Measurements from ENCODE around the gene TRIL.

TRIL gene

GRCh38 chr7:28986765-28987110, 28.6 kb upstream of the TRIL start:
- Histone ChIP-seq H3K27ac (replicated peaks) (no peak overlapping the region), H3K27me3 (ENCODE audit: insufficient read depth, poor library complexity, severe bottlenecking) (no peaks in the 10 kb centered on the region), H3K4me3 (replicated peaks; ENCODE audit: insufficient read depth, low read length) (no peak overlapping the region)
- no peak for TF ChIP-seq GABPA (IDR thresholded peaks at IDR 0.05; ENCODE audit: low read depth)
- TF ChIP-seq SPI1 (IDR thresholded peaks at IDR 0.05; ENCODE audit: borderline replicate concordance, low read depth): no peak
- TF ChIP-seq POLR2AphosphoS5 (IDR thresholded peaks at IDR 0.05; ENCODE audit: low read depth): no peak
- DNase-seq (ENCODE audit: low read depth in 1 of 2, low spot score in 1 of 2): peak; percentile 31 to 49

- Histone ChIP-seq H3K27me3 (ENCODE audit: insufficient read depth, poor library complexity, severe bottlenecking) (no peaks in the 10 kb centered on the region), H3K27ac (replicated peaks) (no peak overlapping the region), H3K4me3 (replicated peaks; ENCODE audit: insufficient read depth, low read length) (no peak overlapping the region)
- TF ChIP-seq REST (IDR thresholded peaks at IDR 0.05; ENCODE audit: insufficient replicate concordance, low read depth): no peak
- no peak for TF ChIP-seq GABPA (IDR thresholded peaks at IDR 0.05; ENCODE audit: low read depth)
- no peak for TF ChIP-seq SPI1 (IDR thresholded peaks at IDR 0.05; ENCODE audit: borderline replicate concordance, low read depth)
- TF ChIP-seq, protein P1, sequence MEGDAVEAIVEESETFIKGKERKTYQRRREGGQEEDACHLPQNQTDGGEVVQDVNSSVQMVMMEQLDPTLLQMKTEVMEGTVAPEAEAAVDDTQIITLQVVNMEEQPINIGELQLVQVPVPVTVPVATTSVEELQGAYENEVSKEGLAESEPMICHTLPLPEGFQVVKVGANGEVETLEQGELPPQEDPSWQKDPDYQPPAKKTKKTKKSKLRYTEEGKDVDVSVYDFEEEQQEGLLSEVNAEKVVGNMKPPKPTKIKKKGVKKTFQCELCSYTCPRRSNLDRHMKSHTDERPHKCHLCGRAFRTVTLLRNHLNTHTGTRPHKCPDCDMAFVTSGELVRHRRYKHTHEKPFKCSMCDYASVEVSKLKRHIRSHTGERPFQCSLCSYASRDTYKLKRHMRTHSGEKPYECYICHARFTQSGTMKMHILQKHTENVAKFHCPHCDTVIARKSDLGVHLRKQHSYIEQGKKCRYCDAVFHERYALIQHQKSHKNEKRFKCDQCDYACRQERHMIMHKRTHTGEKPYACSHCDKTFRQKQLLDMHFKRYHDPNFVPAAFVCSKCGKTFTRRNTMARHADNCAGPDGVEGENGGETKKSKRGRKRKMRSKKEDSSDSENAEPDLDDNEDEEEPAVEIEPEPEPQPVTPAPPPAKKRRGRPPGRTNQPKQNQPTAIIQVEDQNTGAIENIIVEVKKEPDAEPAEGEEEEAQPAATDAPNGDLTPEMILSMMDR (IDR thresholded peaks at IDR 0.05; ENCODE audit: insufficient read depth, low read length): no peak
- TF ChIP-seq POLR2AphosphoS5 (IDR thresholded peaks at IDR 0.05; ENCODE audit: low read depth): no peak
- no peak for DNase-seq (ENCODE audit: low read depth in 1 of 2, low spot score in 1 of 2)
Measured at GRCh38 chr7:28986028-28986764, 28.1 kb upstream of the TRIL start.

DNA sequence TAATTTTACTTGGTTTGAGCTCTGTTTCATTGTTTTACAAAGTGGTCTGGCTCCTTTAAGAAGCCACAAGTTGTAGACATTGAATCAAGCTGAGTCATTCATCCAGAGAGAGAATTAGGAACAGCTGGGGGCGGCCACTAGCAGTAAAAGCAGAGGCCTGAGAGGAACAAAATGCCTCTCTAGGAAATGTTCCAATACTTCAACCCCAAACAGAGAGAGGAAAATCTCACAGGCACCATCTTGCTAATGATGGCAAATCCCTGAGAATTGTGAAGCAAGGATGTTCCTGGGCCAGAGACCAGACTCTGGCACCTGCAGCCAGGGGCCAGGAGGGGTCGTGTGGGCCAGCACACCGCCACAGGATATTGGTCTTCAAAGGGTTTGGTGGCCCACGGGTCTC, 26.5 kb upstream of the TRIL start:
- H3K4me3 ChIP-seq (replicated peaks; ENCODE audit: insufficient read depth, low read length): no peak overlapping the region
- TF ChIP-seq GABPA (IDR thresholded peaks at IDR 0.05; ENCODE audit: low read depth): no peak
- TF ChIP-seq POLR2AphosphoS5 (IDR thresholded peaks at IDR 0.05; ENCODE audit: low read depth): no peak
- TF ChIP-seq, protein P1 (IDR thresholded peaks at IDR 0.05; ENCODE audit: insufficient read depth, low read length): no peak
- TF ChIP-seq SPI1 (IDR thresholded peaks at IDR 0.05; ENCODE audit: borderline replicate concordance, low read depth): no peak
- no peak for TF ChIP-seq REST (IDR thresholded peaks at IDR 0.05; ENCODE audit: insufficient replicate concordance, low read depth)
- no peaks in the 10 kb centered on the region for H3K27me3 ChIP-seq (ENCODE audit: insufficient read depth, poor library complexity, severe bottlenecking)
- DNase-seq (ENCODE audit: low read depth in 1 of 2, low spot score in 1 of 2): peak in 1 of 2 experiments; percentile 12
- no peak overlapping the region for H3K27ac ChIP-seq (replicated peaks)

- H3K27ac ChIP-seq (replicated peaks): no peak overlapping the region
- DNase-seq (ENCODE audit: low read depth in 1 of 2, low spot score in 1 of 2): no peak
- no peak overlapping the region for H3K4me3 ChIP-seq (replicated peaks; ENCODE audit: insufficient read depth, low read length)
- no peak for TF ChIP-seq GABPA (IDR thresholded peaks at IDR 0.05; ENCODE audit: low read depth)
- no peak for TF ChIP-seq SPI1 (IDR thresholded peaks at IDR 0.05; ENCODE audit: borderline replicate concordance, low read depth)
- TF ChIP-seq, protein P1 (IDR thresholded peaks at IDR 0.05; ENCODE audit: insufficient read depth, low read length): no peak
- no peak for TF ChIP-seq POLR2AphosphoS5 (IDR thresholded peaks at IDR 0.05; ENCODE audit: low read depth)
- no peak for TF ChIP-seq REST (IDR thresholded peaks at IDR 0.05; ENCODE audit: insufficient replicate concordance, low read depth)
- no peaks in the 10 kb centered on the region for H3K27me3 ChIP-seq (ENCODE audit: insufficient read depth, poor library complexity, severe bottlenecking)
Measured at GRCh38 chr7:28984217-28984616, 26.1 kb upstream of the TRIL start.

Measured in HL-60 (cell line).